ENCODE measurements around the gene DISC1.

Gene DISC1

GRCh38 chr1:231861541-231862481 is 235.2 kb downstream of the DISC1 start:
- DNase-seq, result no peak

- no peak for DNase-seq
These were observed 236.0 kb downstream of the DISC1 start for GRCh38 chr1:231862611-231863010.

- DNase-seq, result no peak
These were observed 238.7 kb downstream of the DISC1 start for GRCh38 chr1:231865331-231865730.

GRCh38 chr1:231866392-231867331 is 240.1 kb downstream of the DISC1 start:
- peak; percentile 5 to 14 (median 8) for DNase-seq

GRCh38 chr1:231867607-231868006 is 241.0 kb downstream of the DISC1 start:
- DNase-seq, result no peak

- no peak for DNase-seq
These were observed 242.8 kb downstream of the DISC1 start for GRCh38 chr1:231869364-231869763.

- DNase-seq, result no peak
These were observed 244.9 kb downstream of the DISC1 start for GRCh38 chr1:231871471-231871870.

GRCh38 chr1:231871878-231872277 is 245.3 kb downstream of the DISC1 start:
- DNase-seq, result no peak

GRCh38 chr1:231872461-231872910 is 245.9 kb downstream of the DISC1 start:
- no peak for DNase-seq

- no peak for DNase-seq
These were observed 252.1 kb downstream of the DISC1 start for GRCh38 chr1:231878737-231879136.

- no peak for DNase-seq
These were observed 252.7 kb downstream of the DISC1 start for GRCh38 chr1:231879296-231879695.

- DNase-seq, result no peak
These were observed 255.7 kb downstream of the DISC1 start for GRCh38 chr1:231882333-231882732.

GRCh38 chr1:231882790-231883189 is 256.2 kb downstream of the DISC1 start:
- DNase-seq, result no peak

GRCh38 chr1:231883382-231883781 is 256.8 kb downstream of the DISC1 start:
- DNase-seq, result no peak

- DNase-seq, result no peak
These were observed 258.7 kb downstream of the DISC1 start for GRCh38 chr1:231885209-231885854.

GRCh38 chr1:231887166-231887565 is 260.6 kb downstream of the DISC1 start:
- no peak for DNase-seq

- DNase-seq, result no peak
These were observed 261.3 kb downstream of the DISC1 start for GRCh38 chr1:231887866-231888265.

GRCh38 chr1:231890791-231891190 is 264.2 kb downstream of the DISC1 start:
- no peak for DNase-seq

GRCh38 chr1:231893400-231894102 is 267.0 kb downstream of the DISC1 start:
- DNase-seq, result no peak

- DNase-seq, result no peak
These were observed 270.2 kb downstream of the DISC1 start for GRCh38 chr1:231896806-231897205.

GRCh38 chr1:231899046-231899445 is 272.5 kb downstream of the DISC1 start:
- no peak for DNase-seq

GRCh38 chr1:231899713-231900435 is 273.3 kb downstream of the DISC1 start:
- DNase-seq, result no peak

Data from activated CD4-positive, CD25-positive, alpha-beta regulatory T cell (primary cell).